GM18951 (cell line): Measurements from ENCODE around the gene MRC1.
"Not testable (repeated sequence)": the region's sequence is repeated elsewhere in the genome, so short reads cannot be mapped to it uniquely, and the experiment has no call there.

ENCODE experiments used
- POLR2A ChIP-seq: IDR thresholded peaks from 4 replicates; pipeline ENCODE4 v1.6.1; 2011; ENCODE audit warnings: mild to moderate bottlenecking; ENCODE audit not compliant: insufficient read length, insufficient read depth; ENCODE audit errors: extremely low read depth
- in situ Hi-C: fragments of 300-500 bp; cut with MboI; formaldehyde crosslinking; loops from one replicate; pipeline ENCODE4 v1.12.0; 2022; ENCODE audit warnings: low sequenced_read_pairs, mixed read lengths, inconsistent platforms; ENCODE audit not compliant: unreplicated experiment

The MRC1 gene

GRCh38 chr10:17912754-17913153, 103.6 kb downstream of the MRC1 start:
- TF ChIP-seq POLR2A: no peak
- in situ Hi-C loops: no loop called here

- in situ Hi-C loops: no loop called here
- no peak for TF ChIP-seq POLR2A
These were observed 104.5 kb downstream of the MRC1 start for GRCh38 chr10:17913604-17914003.

- in situ Hi-C loops: no loop called here
- no peak for TF ChIP-seq POLR2A
These were observed 105.3 kb downstream of the MRC1 start for GRCh38 chr10:17914169-17915045.

GRCh38 chr10:17915181-17915580, 106.0 kb downstream of the MRC1 start:
- in situ Hi-C loops: no loop called here
- TF ChIP-seq POLR2A: no peak

- no peak for TF ChIP-seq POLR2A
- in situ Hi-C loops: no loop called here
These were observed 109.2 kb downstream of the MRC1 start for GRCh38 chr10:17918187-17918903.

GRCh38 chr10:17921378-17921777, 112.2 kb downstream of the MRC1 start:
- no peak for TF ChIP-seq POLR2A
- in situ Hi-C loops: no loop called here

GRCh38 chr10:17923728-17924127, 114.6 kb downstream of the MRC1 start:
- in situ Hi-C loops: no loop called here
- TF ChIP-seq POLR2A: no peak

- no peak for TF ChIP-seq POLR2A
- in situ Hi-C loops: no loop called here
These were observed 134.0 kb downstream of the MRC1 start for GRCh38 chr10:17943033-17943745.

- in situ Hi-C loops: not testable (repeated sequence)
These were observed 141.1 kb downstream of the MRC1 start for GRCh38 chr10:17950269-17950668.

- no peak for TF ChIP-seq POLR2A
- in situ Hi-C loops: no loop called here
These were observed 141.6 kb downstream of the MRC1 start for GRCh38 chr10:17950726-17951125.

GRCh38 chr10:17951868-17952371, 142.8 kb downstream of the MRC1 start, which contains the start of gene SLC39A12:
Gene SLC39A12, plus strand, starts transcription at chr10:17951918. Its CDS starts 1,359 bp downstream, at chr10:17953277.
- no peak for TF ChIP-seq POLR2A
- in situ Hi-C loops: no loop called here

GRCh38 chr10:17954372-17954771, 145.2 kb downstream of the MRC1 start:
- in situ Hi-C loops: not testable (repeated sequence)

GRCh38 chr10:17954861-17955260, 145.7 kb downstream of the MRC1 start:
- in situ Hi-C loops: no loop called here

More at GRCh38 chr10:17954861-17955260, 145.7 kb downstream of the MRC1 start:
- no peak for TF ChIP-seq POLR2A
